C4-2B (cell line): ENCODE data around the gene CELSR1.

Experiments
- H3K27ac ChIP-seq: fragments of 450-650 bp; 2 replicates; pipeline ENCODE4 v1.5.1; 2017
- ZFX ChIP-seq: fragments of 450-650 bp; IDR thresholded peaks from 2 replicates; pipeline ENCODE4 v1.6.1; 2017
- TF ChIP-seq, protein P1 (sequence below): fragments of 450-650 bp; conservative IDR thresholded peaks from 2 replicates; pipeline ENCODE4 v1.5.1; 2017; ENCODE audit warnings: mild to moderate bottlenecking

The CELSR1 gene

DNA sequence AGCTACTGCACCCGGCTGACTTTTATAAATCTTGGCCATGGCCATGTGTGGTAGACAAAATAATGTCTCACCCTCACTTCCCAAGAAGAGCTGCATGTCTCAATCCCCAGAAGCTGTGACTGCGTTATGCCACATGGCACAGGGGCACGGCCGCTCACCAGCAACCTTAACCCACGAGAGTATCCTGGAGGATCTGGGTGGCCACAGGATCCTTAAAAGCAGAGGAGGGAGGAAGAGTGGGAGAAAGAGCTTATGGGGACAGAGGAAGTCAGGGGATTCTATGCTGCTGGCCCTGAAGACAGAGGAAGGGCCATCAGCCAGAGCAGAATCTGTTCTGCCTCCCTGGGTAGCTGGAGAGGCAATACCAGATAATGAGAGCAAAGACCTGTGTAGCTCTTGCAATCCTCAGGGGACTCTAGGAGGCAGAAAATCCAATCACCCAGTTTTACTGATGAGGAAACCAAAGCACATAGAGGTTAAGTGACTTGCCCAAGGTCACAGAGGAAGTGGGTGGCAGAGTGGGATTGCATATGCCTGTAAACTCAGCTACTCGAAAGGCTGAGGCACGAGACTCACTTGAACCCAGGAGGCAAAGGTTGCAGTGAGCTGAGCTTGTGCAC lies 55.3 kb downstream of the CELSR1 start:
- no peak overlapping the region for H3K27ac ChIP-seq
- TF ChIP-seq, protein P1, sequence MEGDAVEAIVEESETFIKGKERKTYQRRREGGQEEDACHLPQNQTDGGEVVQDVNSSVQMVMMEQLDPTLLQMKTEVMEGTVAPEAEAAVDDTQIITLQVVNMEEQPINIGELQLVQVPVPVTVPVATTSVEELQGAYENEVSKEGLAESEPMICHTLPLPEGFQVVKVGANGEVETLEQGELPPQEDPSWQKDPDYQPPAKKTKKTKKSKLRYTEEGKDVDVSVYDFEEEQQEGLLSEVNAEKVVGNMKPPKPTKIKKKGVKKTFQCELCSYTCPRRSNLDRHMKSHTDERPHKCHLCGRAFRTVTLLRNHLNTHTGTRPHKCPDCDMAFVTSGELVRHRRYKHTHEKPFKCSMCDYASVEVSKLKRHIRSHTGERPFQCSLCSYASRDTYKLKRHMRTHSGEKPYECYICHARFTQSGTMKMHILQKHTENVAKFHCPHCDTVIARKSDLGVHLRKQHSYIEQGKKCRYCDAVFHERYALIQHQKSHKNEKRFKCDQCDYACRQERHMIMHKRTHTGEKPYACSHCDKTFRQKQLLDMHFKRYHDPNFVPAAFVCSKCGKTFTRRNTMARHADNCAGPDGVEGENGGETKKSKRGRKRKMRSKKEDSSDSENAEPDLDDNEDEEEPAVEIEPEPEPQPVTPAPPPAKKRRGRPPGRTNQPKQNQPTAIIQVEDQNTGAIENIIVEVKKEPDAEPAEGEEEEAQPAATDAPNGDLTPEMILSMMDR: no peak
- TF ChIP-seq ZFX: no peak

DNA sequence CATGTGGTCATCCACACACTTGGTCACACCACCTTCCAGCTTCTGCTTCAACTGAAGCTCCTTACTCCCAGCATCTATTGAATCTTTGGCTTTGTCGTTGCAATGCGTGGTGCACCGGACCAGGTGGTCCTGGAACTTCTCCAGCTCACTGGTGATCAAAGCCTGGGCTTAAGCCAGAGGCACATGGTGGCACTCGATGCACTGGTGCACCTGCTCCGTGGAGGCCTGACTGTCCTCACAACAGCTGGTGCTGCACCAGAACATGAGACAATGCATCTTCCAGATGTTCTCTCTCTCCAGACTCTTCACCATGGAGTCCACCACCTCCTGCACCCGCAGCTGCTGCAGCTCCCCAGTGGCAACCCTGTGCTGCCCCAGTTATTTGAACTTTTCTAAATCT lies 56.0 kb downstream of the CELSR1 start:
- H3K27ac ChIP-seq: no peak overlapping the region
- no peak for TF ChIP-seq ZFX
- TF ChIP-seq, protein P1: no peak

DNA sequence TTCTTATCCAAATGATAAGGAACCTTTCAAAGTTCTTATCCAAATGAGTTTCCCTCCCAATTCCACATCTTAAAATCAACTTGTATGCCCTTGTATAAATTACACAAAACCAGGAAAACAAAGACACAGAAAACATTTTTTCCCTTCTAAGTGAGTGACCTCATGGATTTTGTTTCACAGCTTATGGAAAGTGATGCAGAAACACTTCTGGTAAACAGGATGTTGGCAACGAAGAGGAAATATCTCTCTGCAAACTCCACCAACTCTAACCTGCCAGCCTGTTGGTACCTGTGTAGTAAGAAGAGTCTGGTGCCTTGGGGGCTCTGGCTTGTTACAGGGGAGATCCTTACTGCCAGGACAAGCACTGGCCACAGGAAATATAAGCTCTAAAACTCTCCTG lies 57.0 kb downstream of the CELSR1 start:
- H3K27ac ChIP-seq: no peak overlapping the region
- TF ChIP-seq, protein P1: no peak

DNA sequence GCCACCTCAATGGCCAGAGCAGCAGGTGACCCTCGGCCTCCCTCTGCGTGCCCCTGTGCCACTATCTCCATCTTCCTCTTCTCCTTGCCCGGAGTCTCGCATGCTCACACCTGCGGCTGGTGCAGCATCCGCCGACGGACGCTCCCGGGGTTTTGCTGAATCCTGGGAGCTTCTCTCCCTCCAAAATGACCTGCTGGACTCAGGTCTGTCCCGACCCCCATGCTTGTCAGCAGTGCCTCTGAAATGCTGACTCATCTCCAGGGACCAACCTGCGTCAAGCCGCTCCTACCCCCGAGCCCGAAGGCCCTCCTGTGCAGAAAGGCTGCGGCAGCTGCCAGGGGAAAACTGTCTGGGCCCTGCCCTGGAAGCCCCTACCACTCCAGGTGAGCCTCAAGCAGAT lies 58.4 kb downstream of the CELSR1 start:
- TF ChIP-seq, protein P1: no peak
- TF ChIP-seq ZFX: no peak
- H3K27ac ChIP-seq: no peak overlapping the region

DNA sequence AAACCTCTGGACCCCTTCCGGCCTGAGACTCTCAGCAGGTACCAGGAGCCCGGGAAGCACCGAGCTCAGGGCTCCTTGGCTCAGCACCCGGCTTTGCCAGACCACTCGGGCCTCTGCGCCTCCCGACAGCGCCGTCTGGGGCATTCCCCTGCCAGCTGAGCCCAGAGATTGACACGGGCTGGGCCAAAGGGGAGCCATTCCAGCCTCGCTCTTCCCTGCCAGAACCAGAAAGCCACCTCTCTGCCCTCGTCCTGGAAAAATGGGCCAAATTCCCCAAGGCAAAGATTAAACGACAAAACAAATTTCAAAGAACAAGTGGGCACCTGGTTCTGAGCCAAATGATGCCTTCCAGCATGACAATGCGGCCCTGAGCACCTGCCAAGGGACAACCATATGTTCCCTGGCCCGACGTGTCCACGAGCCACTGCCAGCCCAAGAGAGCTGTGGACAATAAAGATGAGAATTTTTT lies 59.3 kb downstream of the CELSR1 start:
- H3K27ac ChIP-seq: no peak overlapping the region
- TF ChIP-seq, protein P1: no peak

DNA sequence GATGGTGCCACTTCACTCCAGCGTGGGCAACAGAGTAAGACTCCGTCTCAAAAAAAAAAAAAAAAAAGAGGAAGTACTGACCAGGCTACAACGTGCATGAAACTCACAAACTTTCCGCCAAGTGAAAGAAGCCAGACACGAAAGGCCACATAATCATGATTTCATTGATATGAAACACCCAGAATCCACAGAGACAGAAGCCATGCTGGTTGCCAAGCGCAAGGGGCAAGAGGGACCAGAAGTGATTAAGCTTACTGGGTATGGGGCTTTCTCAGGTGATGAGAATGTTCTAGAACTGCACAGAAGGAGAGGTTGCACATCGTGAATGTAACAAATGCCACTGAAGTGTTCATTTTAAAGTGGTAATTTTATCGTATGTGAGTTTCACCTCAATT lies 60.9 kb downstream of the CELSR1 start:
- no peak overlapping the region for H3K27ac ChIP-seq
- TF ChIP-seq, protein P1: no peak
- no peak for TF ChIP-seq ZFX

DNA sequence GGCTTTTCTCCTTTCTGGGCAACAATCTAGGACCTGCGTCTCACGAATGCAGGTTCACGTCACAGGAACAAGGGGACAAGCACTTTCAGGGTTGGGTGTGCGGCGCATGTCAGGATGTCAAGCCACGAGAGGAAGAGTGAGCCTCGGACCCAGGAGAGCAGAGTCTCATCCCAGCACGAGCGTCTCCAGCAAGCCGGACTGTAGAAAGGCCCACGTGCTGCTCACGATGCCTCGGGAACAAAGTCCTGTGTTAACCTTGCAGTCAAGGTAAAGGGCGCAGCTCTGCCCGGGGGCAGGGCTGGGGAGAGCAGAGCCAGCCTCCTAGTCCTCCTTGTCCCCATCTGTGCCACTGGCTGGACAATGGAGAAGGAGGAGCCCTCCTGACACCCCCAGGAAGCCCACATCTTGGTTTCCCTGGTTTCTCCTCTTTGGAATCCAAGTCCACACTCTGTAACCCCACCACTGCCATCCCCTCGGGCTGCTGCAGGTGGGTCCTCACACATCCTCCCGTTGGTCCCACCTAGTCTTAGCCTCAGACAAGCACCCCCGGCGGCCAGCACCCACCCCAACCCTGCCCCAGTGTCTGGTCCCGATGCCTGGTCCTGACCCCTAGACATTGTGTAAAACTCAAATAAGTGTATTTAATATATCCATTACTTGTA lies 63.4 kb downstream of the CELSR1 start:
- H3K27ac ChIP-seq: no peak overlapping the region
- TF ChIP-seq, protein P1: no peak
- TF ChIP-seq ZFX: no peak
